ENCODE results near the gene TNNI2. TPM values are rescaled to one million over a fixed set of nuclear protein-coding genes. Genes with fewer than 3 reads are reported as not detected.

Gene TNNI2
- polyA plus RNA-seq, 1 of the 3 experiments (the other 2 are of a cell fraction): not detected

DNA sequence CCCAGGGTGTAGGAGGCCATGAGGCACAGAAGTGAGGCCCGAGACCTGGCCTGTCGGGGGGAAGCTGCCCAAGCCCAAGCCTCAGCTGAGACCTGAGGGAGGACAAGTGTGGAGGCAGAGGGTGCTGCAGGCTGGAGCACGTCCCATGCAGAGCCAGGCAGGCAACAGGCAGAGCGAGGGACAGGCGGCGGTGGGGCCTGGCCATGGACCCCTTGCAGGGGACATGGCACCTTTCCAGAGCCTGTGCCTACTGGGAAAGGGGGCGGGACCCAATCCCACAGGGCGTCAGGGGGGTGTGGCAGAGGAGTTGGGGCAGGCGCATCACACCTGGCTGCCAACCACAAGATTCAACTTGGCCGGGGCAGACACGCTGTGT, 4.3 kb downstream of the TNNI2 start:
- no peaks in the 10 kb centered on the region for H3K36me3 ChIP-seq (replicated peaks in 1 of 2; ENCODE audit: control insufficient read depth in 1 of 2, insufficient read depth in 2 of 2, low read length in 1 of 2)
- no peaks in the 10 kb centered on the region for H4K20me1 ChIP-seq (ENCODE audit: insufficient read depth)
- H3K9me2 ChIP-seq: no peaks in the 10 kb centered on the region
- DNase-seq: no peak
- H3K9ac ChIP-seq: no peak overlapping the region
- no peak overlapping the region for H3K27ac ChIP-seq (ENCODE audit: low read depth in 2 of 2, low read length in 1 of 2)
- no peaks in the 10 kb centered on the region for H3K79me2 ChIP-seq (ENCODE audit: insufficient read depth)
- H3K4me3 ChIP-seq (ENCODE audit: low read depth in 2 of 2, low read length in 1 of 2): no peak overlapping the region
- no peaks in the 10 kb centered on the region for H3F3A ChIP-seq (replicated peaks; ENCODE audit: insufficient read depth)
- no peak overlapping the region for H3K4me2 ChIP-seq
- H2AFZ ChIP-seq (ENCODE audit: low read depth): no peak overlapping the region
- peaks cover 0 to 8% of the 10 kb centered on the region in 2 experiments; a peak in 1 of 4 replicates for H3K4me1 ChIP-seq (ENCODE audit: control insufficient read depth in 1 of 2, insufficient read depth in 2 of 2, low read depth in 1 of 2, low read length in 1 of 2)
- TF ChIP-seq NFIC (IDR thresholded peaks at IDR 0.05; ENCODE audit: borderline replicate concordance): no peak
- no peak for TF ChIP-seq EP300 (IDR thresholded peaks at IDR 0.05; ENCODE audit: borderline replicate concordance in 1 of 2, low read depth in 1 of 2, low read length in 1 of 2)
- TF ChIP-seq RAD21 (IDR thresholded peaks at IDR 0.05; ENCODE audit: low read length): no peak
- TF ChIP-seq, protein P1, sequence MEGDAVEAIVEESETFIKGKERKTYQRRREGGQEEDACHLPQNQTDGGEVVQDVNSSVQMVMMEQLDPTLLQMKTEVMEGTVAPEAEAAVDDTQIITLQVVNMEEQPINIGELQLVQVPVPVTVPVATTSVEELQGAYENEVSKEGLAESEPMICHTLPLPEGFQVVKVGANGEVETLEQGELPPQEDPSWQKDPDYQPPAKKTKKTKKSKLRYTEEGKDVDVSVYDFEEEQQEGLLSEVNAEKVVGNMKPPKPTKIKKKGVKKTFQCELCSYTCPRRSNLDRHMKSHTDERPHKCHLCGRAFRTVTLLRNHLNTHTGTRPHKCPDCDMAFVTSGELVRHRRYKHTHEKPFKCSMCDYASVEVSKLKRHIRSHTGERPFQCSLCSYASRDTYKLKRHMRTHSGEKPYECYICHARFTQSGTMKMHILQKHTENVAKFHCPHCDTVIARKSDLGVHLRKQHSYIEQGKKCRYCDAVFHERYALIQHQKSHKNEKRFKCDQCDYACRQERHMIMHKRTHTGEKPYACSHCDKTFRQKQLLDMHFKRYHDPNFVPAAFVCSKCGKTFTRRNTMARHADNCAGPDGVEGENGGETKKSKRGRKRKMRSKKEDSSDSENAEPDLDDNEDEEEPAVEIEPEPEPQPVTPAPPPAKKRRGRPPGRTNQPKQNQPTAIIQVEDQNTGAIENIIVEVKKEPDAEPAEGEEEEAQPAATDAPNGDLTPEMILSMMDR (IDR thresholded peaks at IDR 0.05): no peak
- no peak for TF ChIP-seq NRF1 (IDR thresholded peaks at IDR 0.05; ENCODE audit: low read depth, low read length)
- no peak for TF ChIP-seq YY1 (IDR thresholded peaks at IDR 0.05; ENCODE audit: low read depth)
- TF ChIP-seq RFX5 (IDR thresholded peaks at IDR 0.05; ENCODE audit: low read length): no peak
- no peaks in the 10 kb centered on the region for H3K9me3 ChIP-seq
- WGBS (ENCODE audit: low lambda C conversion rate): 66% methylated on average over 7 of the region's 11 CpGs
- CTCF ChIA-PET: interaction anchor here (1.0 to 20.8 kb wide), 6 partner anchors 10 to 307 kb away, joined by 3 to 478 read pairs (median 11); partner anchors contain the start of gene IGF2
- POLR2A ChIA-PET: no interaction called here
- no peaks in the 10 kb centered on the region for H3K27me3 ChIP-seq (ENCODE audit: insufficient read depth)

- Histone ChIP-seq H3K4me2 (no peak overlapping the region), H3K36me3 (replicated peaks in 1 of 2; ENCODE audit: control insufficient read depth in 1 of 2, insufficient read depth in 2 of 2, low read length in 1 of 2) (no peaks in the 10 kb centered on the region), H3F3A (replicated peaks; ENCODE audit: insufficient read depth) (no peaks in the 10 kb centered on the region), H2AFZ (ENCODE audit: low read depth) (no peak overlapping the region), H3K4me1 (ENCODE audit: control insufficient read depth in 1 of 2, insufficient read depth in 2 of 2, low read depth in 1 of 2, low read length in 1 of 2) (peaks cover 0 to 2% of the 10 kb centered on the region in 2 experiments; a peak in 1 of 4 replicates), H3K27ac (ENCODE audit: low read depth in 2 of 2, low read length in 1 of 2) (no peak overlapping the region), H3K4me3 (ENCODE audit: low read depth in 2 of 2, low read length in 1 of 2) (no peak overlapping the region), H3K9ac (no peak overlapping the region), H3K27me3 (ENCODE audit: insufficient read depth) (no peaks in the 10 kb centered on the region), H4K20me1 (ENCODE audit: insufficient read depth) (no peaks in the 10 kb centered on the region), H3K9me2 (no peaks in the 10 kb centered on the region), H3K79me2 (ENCODE audit: insufficient read depth) (no peaks in the 10 kb centered on the region), H3K9me3 (no peaks in the 10 kb centered on the region)
- CTCF ChIA-PET: interaction anchor here (1.0 to 20.8 kb wide), 5 partner anchors 39 to 306 kb away, joined by 3 to 478 read pairs (median 6); partner anchors contain the start of gene IGF2
- POLR2A ChIA-PET: no interaction called here
- WGBS (ENCODE audit: low lambda C conversion rate): 69% methylated on average over 8 of the region's 8 CpGs
- DNase-seq: no peak
- TF ChIP-seq MAX (IDR thresholded peaks at IDR 0.05; ENCODE audit: low read depth): no peak
Measured at GRCh38 chr11:1843796-1844195, 5.0 kb downstream of the TNNI2 start.

Measured in SK-N-SH (cell line).